Muscle layer of colon (tissue), 2 donors: ENCODE results near the gene ZFAND6.
"Not testable (repeated sequence)": the region's sequence is repeated elsewhere in the genome, so short reads cannot be mapped to it uniquely, and the experiment has no call there.

Experiments used
- H3K27ac ChIP-seq: one replicate; pipeline ENCODE4 v1.7.0; 2013; ENCODE audit warnings: low read depth, mild to moderate bottlenecking, low read length, moderate library complexity
- H3K27me3 ChIP-seq, 2 donors: one replicate each; pipeline ENCODE4 v1.7.0; 2013; ENCODE audit warnings: low read length in 2 of 2, mild to moderate bottlenecking in 2 of 2; ENCODE audit not compliant: insufficient read depth in 2 of 2, control insufficient read depth in 1 of 2
- H3K36me3 ChIP-seq: one replicate; pipeline ENCODE4 v1.7.0; 2013; ENCODE audit warnings: mild to moderate bottlenecking, low read length; ENCODE audit not compliant: insufficient read depth
- H3K4me1 ChIP-seq: one replicate; pipeline ENCODE4 v1.7.0; 2013; ENCODE audit warnings: mild to moderate bottlenecking, low read length; ENCODE audit not compliant: insufficient read depth
- H3K4me3 ChIP-seq, 2 donors: one replicate each; pipeline ENCODE4 v1.7.0; 2013; ENCODE audit warnings: low read length in 2 of 2, low read depth in 1 of 2, mild to moderate bottlenecking in 1 of 2, moderate library complexity in 1 of 2
- H3K9ac ChIP-seq: one replicate; pipeline ENCODE4 v1.7.0; 2013; ENCODE audit warnings: low read length
- H3K9me3 ChIP-seq: one replicate; pipeline ENCODE4 v1.7.0; 2013; ENCODE audit warnings: mild to moderate bottlenecking, low read length
- donor health status: abdominal sarcoma.
- donor health status: Adenocarcinoma of cecum.

ZFAND6 gene

DNA sequence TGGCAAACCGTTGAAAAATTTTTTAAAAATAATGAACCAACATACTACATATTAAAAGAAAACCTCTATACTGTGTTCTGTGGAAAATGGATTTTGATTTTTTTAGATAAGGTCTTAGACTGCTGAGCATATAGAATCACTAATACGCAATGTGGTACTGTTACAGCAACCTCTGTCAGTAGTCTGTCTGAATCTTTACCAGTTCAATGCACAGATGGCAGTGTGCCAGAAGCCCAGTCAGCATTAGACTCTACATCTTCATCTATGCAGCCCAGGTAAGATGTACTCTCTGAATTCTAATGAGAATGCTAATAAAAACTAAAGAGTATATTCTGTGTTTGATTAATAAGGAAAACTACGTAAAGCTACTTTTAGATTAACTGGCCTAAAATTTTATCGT, 62.1 kb downstream of the ZFAND6 start:
- Histone ChIP-seq H3K4me3 (no peak overlapping the region), H3K9ac (no peak overlapping the region), H3K9me3 (no peaks in the 10 kb centered on the region), H3K36me3 (peaks cover 22% of the 10 kb centered on the region), H3K27me3 (no peaks in the 10 kb centered on the region), H3K4me1 (no peaks in the 10 kb centered on the region), H3K27ac (no peak overlapping the region)

GRCh38 chr15:80123034-80123433, 63.6 kb downstream of the ZFAND6 start:
- no peaks in the 10 kb centered on the region for H3K4me1 ChIP-seq
- H3K9ac ChIP-seq = no peak overlapping the region
- H3K27ac ChIP-seq = no peak overlapping the region
- H3K36me3 ChIP-seq = peaks cover 22% of the 10 kb centered on the region
- H3K4me3 ChIP-seq = no peak overlapping the region
- H3K27me3 ChIP-seq = no peaks in the 10 kb centered on the region
- H3K9me3 ChIP-seq = no peaks in the 10 kb centered on the region

GRCh38 chr15:80127253-80127652, 67.8 kb downstream of the ZFAND6 start:
- not testable (repeated sequence) for H3K9ac ChIP-seq, H3K4me1 ChIP-seq, H3K4me3 ChIP-seq, H3K27ac ChIP-seq, H3K9me3 ChIP-seq, H3K27me3 ChIP-seq
- peaks cover 28% of the 10 kb centered on the region for H3K36me3 ChIP-seq

DNA sequence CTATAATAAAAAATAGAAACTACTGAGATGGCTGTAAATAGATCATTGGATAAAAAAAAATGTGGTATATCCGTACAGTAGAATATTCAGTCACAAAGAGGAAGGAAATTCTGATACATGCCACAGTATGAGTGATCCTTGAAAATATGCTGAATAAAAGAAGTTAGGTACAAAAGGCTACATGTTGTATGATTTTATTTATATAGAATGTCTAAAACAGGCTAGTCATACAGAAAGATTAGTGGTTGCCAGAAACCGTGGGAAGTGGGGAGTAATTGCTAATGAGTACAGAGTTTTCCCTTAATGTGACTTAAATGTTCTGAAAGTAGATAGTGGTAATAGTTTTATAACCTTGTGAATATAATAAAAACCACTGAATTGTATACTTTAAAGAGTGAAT, 68.4 kb downstream of the ZFAND6 start:
- H3K4me1 ChIP-seq = no peaks in the 10 kb centered on the region
- H3K27me3 ChIP-seq = no peaks in the 10 kb centered on the region
- H3K27ac ChIP-seq = no peak overlapping the region
- no peak overlapping the region for H3K9ac ChIP-seq
- no peaks in the 10 kb centered on the region for H3K9me3 ChIP-seq
- H3K4me3 ChIP-seq = no peak overlapping the region
- H3K36me3 ChIP-seq = peaks cover 31% of the 10 kb centered on the region

- Histone ChIP-seq H3K4me1 (no peaks in the 10 kb centered on the region), H3K9ac (no peak overlapping the region), H3K27me3 (no peaks in the 10 kb centered on the region), H3K4me3 (no peak overlapping the region), H3K9me3 (no peaks in the 10 kb centered on the region), H3K36me3 (peaks cover 24% of the 10 kb centered on the region), H3K27ac (no peak overlapping the region)
Measured at GRCh38 chr15:80132382-80132781, 72.9 kb downstream of the ZFAND6 start.

GRCh38 chr15:80136854-80137253, 77.4 kb downstream of the ZFAND6 start:
- Histone ChIP-seq H3K4me1 (no peaks in the 10 kb centered on the region), H3K36me3 (peaks cover 16% of the 10 kb centered on the region), H3K9me3 (no peaks in the 10 kb centered on the region), H3K9ac (no peak overlapping the region), H3K27me3 (no peaks in the 10 kb centered on the region), H3K27ac (no peak overlapping the region), H3K4me3 (no peak overlapping the region)

DNA sequence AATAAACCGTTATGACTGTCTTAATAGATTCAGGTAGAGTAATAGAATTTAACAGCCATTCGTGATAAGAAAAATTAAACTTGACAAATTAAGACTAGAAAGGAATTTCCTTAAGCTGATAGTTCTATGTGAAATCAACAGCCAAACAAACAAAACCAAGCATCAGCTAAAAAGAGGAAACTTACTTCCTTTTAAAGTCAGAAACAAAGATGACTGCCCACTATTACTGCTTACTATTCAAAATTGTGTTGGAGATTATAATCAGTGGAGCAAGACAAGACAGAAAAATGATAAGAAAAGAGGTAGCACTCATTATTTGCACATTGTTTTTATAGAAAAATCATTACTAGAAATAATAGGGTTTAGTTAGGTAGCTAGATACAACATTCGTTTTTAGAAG, 79.5 kb downstream of the ZFAND6 start:
- Histone ChIP-seq H3K36me3 (peaks cover 12% of the 10 kb centered on the region), H3K9ac (no peak overlapping the region), H3K4me3 (no peak overlapping the region), H3K27me3 (no peaks in the 10 kb centered on the region), H3K27ac (no peak overlapping the region), H3K9me3 (no peaks in the 10 kb centered on the region), H3K4me1 (no peaks in the 10 kb centered on the region)

DNA sequence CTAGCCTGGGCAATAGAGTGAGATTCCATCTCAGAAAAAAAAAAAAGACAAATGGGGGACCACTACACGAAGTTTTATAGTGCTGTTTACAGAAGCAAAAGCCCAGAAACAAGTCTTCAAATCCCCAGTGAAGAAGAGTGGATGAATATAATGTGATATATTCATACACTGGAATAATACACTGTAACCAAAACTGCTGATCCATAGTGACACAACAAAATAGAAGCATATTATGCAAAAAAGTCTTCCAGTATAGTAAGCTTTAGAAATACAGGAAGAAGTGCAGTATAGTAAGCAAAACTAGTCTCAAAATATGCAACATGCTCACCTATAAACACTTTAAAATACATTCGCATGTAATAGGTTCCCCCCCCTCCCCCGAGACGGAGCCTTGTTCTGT, 81.4 kb downstream of the ZFAND6 start:
- Histone ChIP-seq H3K27me3 (no peaks in the 10 kb centered on the region), H3K9me3 (no peaks in the 10 kb centered on the region), H3K27ac (no peak overlapping the region), H3K4me3 (no peak overlapping the region), H3K36me3 (peaks cover 8% of the 10 kb centered on the region), H3K9ac (no peak overlapping the region), H3K4me1 (no peaks in the 10 kb centered on the region)

DNA sequence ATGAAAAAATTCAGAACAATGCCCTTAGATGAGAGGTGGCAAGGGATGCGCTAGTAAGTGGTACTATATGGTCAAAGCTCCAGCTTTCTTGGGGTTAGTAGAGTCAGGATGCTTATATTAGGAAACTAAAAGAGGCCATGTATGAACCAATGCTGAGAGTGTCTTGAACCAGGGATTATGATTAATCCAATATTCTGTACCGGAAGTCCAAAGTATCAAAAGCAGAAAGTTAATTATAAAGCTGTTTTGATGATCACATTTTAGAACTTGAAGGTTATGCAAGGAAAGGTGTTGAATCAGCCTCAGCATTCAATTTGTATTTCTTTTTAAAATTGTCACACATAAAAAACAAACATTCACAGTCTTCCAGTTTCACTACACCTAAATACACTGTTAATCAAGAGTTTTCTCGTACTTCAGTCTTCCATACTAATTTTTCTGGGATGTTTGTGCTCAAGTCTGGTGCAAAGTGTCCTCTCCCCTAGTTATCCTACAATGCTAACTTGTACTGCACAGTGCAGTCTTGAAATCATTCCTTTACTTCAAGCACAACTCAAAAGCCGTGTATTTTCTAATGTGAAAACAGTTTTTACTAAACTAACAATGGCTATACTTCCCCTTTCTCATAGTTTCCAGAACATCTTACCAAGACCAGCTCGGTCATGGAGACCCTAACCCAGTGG, 82.6 kb downstream of the ZFAND6 start:
- H3K36me3 ChIP-seq = peaks cover 5% of the 10 kb centered on the region

DNA sequence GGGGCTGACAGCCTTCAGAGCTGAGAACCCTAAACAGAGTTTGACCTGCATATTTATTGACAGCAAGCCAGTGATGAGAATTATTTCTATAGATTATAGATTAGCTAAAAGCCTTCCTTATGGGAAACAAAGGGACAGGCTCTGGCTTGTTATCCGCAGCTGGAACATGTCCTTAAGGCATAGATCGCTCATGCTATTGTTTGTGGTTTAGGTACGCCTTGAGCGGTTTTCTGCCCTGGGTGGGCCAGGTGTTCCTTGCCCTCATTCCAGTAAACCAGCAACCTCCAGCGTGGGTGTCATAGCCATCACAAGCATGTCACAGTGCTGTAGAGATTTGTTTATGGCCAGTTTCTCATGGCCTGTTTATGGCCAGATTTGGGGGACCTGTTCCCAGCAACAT, 83.2 kb downstream of the ZFAND6 start:
- no peak overlapping the region for H3K9ac ChIP-seq
- no peaks in the 10 kb centered on the region for H3K9me3 ChIP-seq
- no peak overlapping the region for H3K4me3 ChIP-seq
- no peaks in the 10 kb centered on the region for H3K36me3 ChIP-seq
- no peaks in the 10 kb centered on the region for H3K4me1 ChIP-seq
- no peak overlapping the region for H3K27ac ChIP-seq
- no peaks in the 10 kb centered on the region for H3K27me3 ChIP-seq

More for the DNA sequence above, 82.6 kb downstream of the ZFAND6 start:
- H3K4me1 ChIP-seq = no peaks in the 10 kb centered on the region
- no peaks in the 10 kb centered on the region for H3K27me3 ChIP-seq
- no peak overlapping the region for H3K9ac ChIP-seq
- no peaks in the 10 kb centered on the region for H3K9me3 ChIP-seq
- H3K4me3 ChIP-seq = no peak overlapping the region
- no peak overlapping the region for H3K27ac ChIP-seq

DNA sequence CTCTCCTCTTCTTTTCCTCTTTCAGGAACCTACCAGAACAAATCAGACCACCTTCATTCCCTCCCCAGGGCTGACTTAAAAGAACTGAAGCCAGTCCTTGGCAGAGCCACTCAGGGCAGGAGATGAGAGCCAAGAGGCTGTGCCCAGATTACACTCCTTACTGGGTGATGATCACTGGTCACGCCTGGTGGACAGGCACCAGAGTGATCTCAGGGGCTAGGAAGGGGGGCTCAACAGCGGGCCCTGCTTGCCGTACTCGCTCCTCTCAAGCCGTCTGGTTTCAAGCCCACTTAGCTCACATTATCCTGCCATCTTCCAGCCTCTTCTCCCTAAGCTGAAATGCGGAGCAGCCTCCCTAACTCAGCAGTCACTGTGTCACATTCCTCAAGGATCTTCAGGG, 91.7 kb downstream of the ZFAND6 start:
- no peaks in the 10 kb centered on the region for H3K27me3 ChIP-seq
- H3K27ac ChIP-seq = no peak overlapping the region
- no peak overlapping the region for H3K4me3 ChIP-seq
- no peaks in the 10 kb centered on the region for H3K9me3 ChIP-seq
- H3K4me1 ChIP-seq = peaks cover 16% of the 10 kb centered on the region
- H3K36me3 ChIP-seq = no peaks in the 10 kb centered on the region
- no peak overlapping the region for H3K9ac ChIP-seq

DNA sequence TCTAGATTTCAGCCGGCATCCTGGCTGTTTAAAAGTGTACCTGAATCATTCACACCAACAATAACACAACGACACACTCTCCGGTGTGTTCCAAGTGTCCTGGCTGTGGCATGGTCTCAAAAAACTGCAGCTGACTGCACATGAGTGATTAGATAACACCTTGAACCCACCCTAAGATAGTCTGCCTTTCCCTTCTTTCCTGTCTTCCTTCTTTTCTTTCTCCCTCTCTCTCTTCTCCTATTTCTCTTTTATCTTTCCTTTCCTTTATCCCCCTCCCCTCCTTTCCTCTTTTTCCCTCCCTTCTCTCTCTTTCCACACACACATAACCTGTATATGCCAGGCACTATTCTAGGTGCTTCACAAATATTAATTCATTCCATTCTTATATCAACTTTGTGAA, 92.1 kb downstream of the ZFAND6 start:
- Histone ChIP-seq H3K9ac (no peak overlapping the region), H3K36me3 (no peaks in the 10 kb centered on the region), H3K4me3 (no peak overlapping the region), H3K4me1 (peaks cover 16% of the 10 kb centered on the region), H3K27me3 (no peaks in the 10 kb centered on the region), H3K9me3 (no peaks in the 10 kb centered on the region), H3K27ac (no peak overlapping the region)
